ENCODE measurements around the gene BTBD9.

Gene BTBD9

DNA sequence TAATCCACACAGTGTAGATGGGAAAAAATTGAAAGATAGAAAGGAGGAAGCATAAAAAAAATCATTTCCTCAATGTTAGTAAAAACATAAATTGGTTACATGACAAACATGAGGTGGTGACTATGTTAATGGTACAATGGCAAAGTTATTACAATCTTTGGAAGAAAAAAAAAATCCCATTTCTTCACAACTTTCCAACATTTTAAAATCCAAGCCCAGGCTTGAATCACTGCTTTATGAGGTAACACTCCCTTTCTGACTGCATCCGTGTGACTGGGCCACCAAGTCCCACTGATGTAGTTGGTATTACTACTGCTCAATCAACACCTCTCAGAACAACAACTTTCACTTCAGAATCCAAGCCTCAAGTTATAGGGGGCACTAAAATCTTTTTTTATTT lies 160.4 kb downstream of the BTBD9 start:
- Histone ChIP-seq H2BK5ac (ENCODE audit: low read depth, low read length, poor library complexity, severe bottlenecking) (no peak overlapping the region), H3K4me3 (ENCODE audit: insufficient read depth in 1 of 2, low read depth in 1 of 2, low read length in 2 of 2) (no peak overlapping the region)
- 89% methylated on average over 1 of the region's 1 CpG for WGBS

GRCh38 chr6:38477680-38478260 lies 162.0 kb downstream of the BTBD9 start:
- H3K4me2 ChIP-seq (ENCODE audit: low read length, poor library complexity, severe bottlenecking) = no peak overlapping the region
- H2AFZ ChIP-seq (ENCODE audit: low read depth, low read length) = no peak overlapping the region
- H2BK12ac ChIP-seq (ENCODE audit: low read length in 2 of 2) = no peak overlapping the region
- no peak overlapping the region for H3K4ac ChIP-seq (ENCODE audit: low read depth in 1 of 2, low read length in 2 of 2)
- H3K18ac ChIP-seq (ENCODE audit: low read depth in 1 of 2, low read length in 2 of 2) = no peak overlapping the region
- no peak overlapping the region for H3K23ac ChIP-seq (ENCODE audit: low read length in 2 of 2)
- H3K27ac ChIP-seq (ENCODE audit: low read length, poor library complexity, severe bottlenecking) = no peak overlapping the region
- no peak overlapping the region for H3K9ac ChIP-seq (ENCODE audit: low read length)
- no peaks in the 10 kb centered on the region for H3K9me3 ChIP-seq (ENCODE audit: control insufficient read depth, low read length)
- H4K91ac ChIP-seq (ENCODE audit: low read length) = no peak overlapping the region
- H3K14ac ChIP-seq (ENCODE audit: low read length in 2 of 2) = no peak overlapping the region
- H2BK120ac ChIP-seq (ENCODE audit: low read depth, low read length) = no peak overlapping the region
- H4K8ac ChIP-seq (ENCODE audit: low read length) = no peak overlapping the region
- H2AK5ac ChIP-seq (ENCODE audit: low read length, severe bottlenecking) = no peak overlapping the region
- H3K36me3 ChIP-seq (ENCODE audit: control insufficient read depth in 1 of 2, insufficient read depth in 2 of 2, low read depth in 1 of 2, low read length in 2 of 2) = no peaks in the 10 kb centered on the region
- H2BK5ac ChIP-seq (ENCODE audit: low read depth, low read length, poor library complexity, severe bottlenecking) = no peak overlapping the region
- H3K4me1 ChIP-seq (ENCODE audit: control insufficient read depth, insufficient read depth, low read depth, low read length) = no peaks in the 10 kb centered on the region
- no peak for DNase-seq
- peaks cover 5% of the 10 kb centered on the region for H3K79me1 ChIP-seq (replicated peaks; ENCODE audit: low read length, poor library complexity, severe bottlenecking)
- no peaks in the 10 kb centered on the region for H3K27me3 ChIP-seq (ENCODE audit: control insufficient read depth in 1 of 2, insufficient read depth in 1 of 2, low read length in 2 of 2)
- WGBS = 50% methylated on average over 5 of the region's 9 CpGs
- H2BK15ac ChIP-seq (ENCODE audit: low read depth, poor library complexity, severe bottlenecking) = no peak overlapping the region
- H3K4me3 ChIP-seq (ENCODE audit: insufficient read depth in 1 of 2, low read depth in 1 of 2, low read length in 2 of 2) = no peak overlapping the region

More for the DNA sequence above, 160.4 kb downstream of the BTBD9 start:
- H3K27ac ChIP-seq (ENCODE audit: low read length, poor library complexity, severe bottlenecking) = no peak overlapping the region
- H2AFZ ChIP-seq (ENCODE audit: low read depth, low read length) = no peak overlapping the region
- no peaks in the 10 kb centered on the region for H3K9me3 ChIP-seq (ENCODE audit: control insufficient read depth, low read length)
- no peaks in the 10 kb centered on the region for H3K36me3 ChIP-seq (ENCODE audit: control insufficient read depth in 1 of 2, insufficient read depth in 2 of 2, low read depth in 1 of 2, low read length in 2 of 2)
- no peak overlapping the region for H3K9ac ChIP-seq (ENCODE audit: low read length)
- H3K4me1 ChIP-seq (ENCODE audit: control insufficient read depth, insufficient read depth, low read depth, low read length) = no peaks in the 10 kb centered on the region
- H3K14ac ChIP-seq (ENCODE audit: low read length in 2 of 2) = no peak overlapping the region
- no peak overlapping the region for H2BK120ac ChIP-seq (ENCODE audit: low read depth, low read length)
- H3K27me3 ChIP-seq (ENCODE audit: control insufficient read depth in 1 of 2, insufficient read depth in 1 of 2, low read length in 2 of 2) = no peaks in the 10 kb centered on the region
- no peak overlapping the region for H2AK5ac ChIP-seq (ENCODE audit: low read length, severe bottlenecking)
- no peak overlapping the region for H2BK15ac ChIP-seq (ENCODE audit: low read depth, poor library complexity, severe bottlenecking)
- no peak for DNase-seq
- no peak overlapping the region for H3K4me2 ChIP-seq (ENCODE audit: low read length, poor library complexity, severe bottlenecking)
- H4K91ac ChIP-seq (ENCODE audit: low read length) = no peak overlapping the region
- H3K79me1 ChIP-seq (replicated peaks; ENCODE audit: low read length, poor library complexity, severe bottlenecking) = peaks cover 5% of the 10 kb centered on the region
- no peak overlapping the region for H2BK12ac ChIP-seq (ENCODE audit: low read length in 2 of 2)
- no peak overlapping the region for H3K18ac ChIP-seq (ENCODE audit: low read depth in 1 of 2, low read length in 2 of 2)
- no peak overlapping the region for H3K23ac ChIP-seq (ENCODE audit: low read length in 2 of 2)
- no peak overlapping the region for H4K8ac ChIP-seq (ENCODE audit: low read length)
- H3K4ac ChIP-seq (ENCODE audit: low read depth in 1 of 2, low read length in 2 of 2) = no peak overlapping the region

DNA sequence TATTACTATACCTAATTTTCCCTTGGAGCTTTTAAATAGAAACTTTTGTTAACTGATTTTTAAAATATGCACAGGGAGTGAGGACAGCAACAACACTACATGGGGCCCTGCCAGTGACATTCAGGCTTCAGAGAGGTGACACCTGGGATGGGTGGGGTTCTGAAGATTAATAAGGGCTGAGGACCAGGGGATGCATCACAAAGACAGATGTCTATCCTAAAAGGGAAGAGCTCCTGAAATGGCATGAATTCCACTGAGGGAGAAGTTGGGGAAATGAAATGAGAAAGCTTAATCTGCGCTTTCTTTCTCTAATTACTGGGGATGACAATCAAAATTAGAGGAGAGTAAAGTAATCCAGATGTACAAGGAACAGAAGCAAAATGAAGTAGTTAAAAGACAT lies 162.8 kb downstream of the BTBD9 start:
- Histone ChIP-seq H4K91ac (ENCODE audit: low read length) (no peak overlapping the region), H2BK12ac (ENCODE audit: low read length in 2 of 2) (no peak overlapping the region), H3K4me2 (ENCODE audit: low read length, poor library complexity, severe bottlenecking) (no peak overlapping the region), H3K4me1 (ENCODE audit: control insufficient read depth, insufficient read depth, low read depth, low read length) (no peaks in the 10 kb centered on the region), H3K36me3 (ENCODE audit: control insufficient read depth in 1 of 2, insufficient read depth in 2 of 2, low read depth in 1 of 2, low read length in 2 of 2) (no peaks in the 10 kb centered on the region), H3K18ac (ENCODE audit: low read depth in 1 of 2, low read length in 2 of 2) (no peak overlapping the region), H3K14ac (ENCODE audit: low read length in 2 of 2) (no peak overlapping the region), H3K4ac (ENCODE audit: low read depth in 1 of 2, low read length in 2 of 2) (no peak overlapping the region), H3K27ac (ENCODE audit: low read length, poor library complexity, severe bottlenecking) (no peak overlapping the region), H4K8ac (ENCODE audit: low read length) (no peak overlapping the region), H3K79me1 (replicated peaks; ENCODE audit: low read length, poor library complexity, severe bottlenecking) (peaks cover 5% of the 10 kb centered on the region), H2AK5ac (ENCODE audit: low read length, severe bottlenecking) (no peak overlapping the region), H2BK15ac (ENCODE audit: low read depth, poor library complexity, severe bottlenecking) (no peak overlapping the region), H3K9me3 (ENCODE audit: control insufficient read depth, low read length) (no peaks in the 10 kb centered on the region), H3K9ac (ENCODE audit: low read length) (no peak overlapping the region), H3K23ac (ENCODE audit: low read length in 2 of 2) (no peak overlapping the region), H2BK120ac (ENCODE audit: low read depth, low read length) (no peak overlapping the region), H3K27me3 (ENCODE audit: control insufficient read depth in 1 of 2, insufficient read depth in 1 of 2, low read length in 2 of 2) (no peaks in the 10 kb centered on the region), H3K4me3 (ENCODE audit: insufficient read depth in 1 of 2, low read depth in 1 of 2, low read length in 2 of 2) (no peak overlapping the region), H2AFZ (ENCODE audit: low read depth, low read length) (no peak overlapping the region), H2BK5ac (ENCODE audit: low read depth, low read length, poor library complexity, severe bottlenecking) (no peak overlapping the region)
- 92% methylated on average over 1 of the region's 1 CpG for WGBS
- no peak for DNase-seq

- H3K9ac ChIP-seq (ENCODE audit: low read length) = no peak overlapping the region
- H3K36me3 ChIP-seq (ENCODE audit: control insufficient read depth in 1 of 2, insufficient read depth in 2 of 2, low read depth in 1 of 2, low read length in 2 of 2) = no peaks in the 10 kb centered on the region
- no CpG with 5 or more reads among the region's 1 CpG for WGBS
- H3K27me3 ChIP-seq (ENCODE audit: control insufficient read depth in 1 of 2, insufficient read depth in 1 of 2, low read length in 2 of 2) = no peaks in the 10 kb centered on the region
- H3K4me1 ChIP-seq (ENCODE audit: control insufficient read depth, insufficient read depth, low read depth, low read length) = no peaks in the 10 kb centered on the region
- H2BK120ac ChIP-seq (ENCODE audit: low read depth, low read length) = no peak overlapping the region
- peaks cover 6% of the 10 kb centered on the region for H3K79me1 ChIP-seq (replicated peaks; ENCODE audit: low read length, poor library complexity, severe bottlenecking)
- no peak overlapping the region for H3K14ac ChIP-seq (ENCODE audit: low read length in 2 of 2)
- DNase-seq = peak; percentile 9
- no peak overlapping the region for H2BK15ac ChIP-seq (ENCODE audit: low read depth, poor library complexity, severe bottlenecking)
- H2BK12ac ChIP-seq (ENCODE audit: low read length in 2 of 2) = no peak overlapping the region
- no peak overlapping the region for H2AK5ac ChIP-seq (ENCODE audit: low read length, severe bottlenecking)
- no peaks in the 10 kb centered on the region for H3K9me3 ChIP-seq (ENCODE audit: control insufficient read depth, low read length)
- H4K8ac ChIP-seq (ENCODE audit: low read length) = no peak overlapping the region
- no peak overlapping the region for H3K27ac ChIP-seq (ENCODE audit: low read length, poor library complexity, severe bottlenecking)
- no peak overlapping the region for H2AFZ ChIP-seq (ENCODE audit: low read depth, low read length)
- H3K4me3 ChIP-seq (ENCODE audit: insufficient read depth in 1 of 2, low read depth in 1 of 2, low read length in 2 of 2) = no peak overlapping the region
- no peak overlapping the region for H3K18ac ChIP-seq (ENCODE audit: low read depth in 1 of 2, low read length in 2 of 2)
- no peak overlapping the region for H2BK5ac ChIP-seq (ENCODE audit: low read depth, low read length, poor library complexity, severe bottlenecking)
- no peak overlapping the region for H3K4me2 ChIP-seq (ENCODE audit: low read length, poor library complexity, severe bottlenecking)
- H3K23ac ChIP-seq (ENCODE audit: low read length in 2 of 2) = no peak overlapping the region
- no peak overlapping the region for H4K91ac ChIP-seq (ENCODE audit: low read length)
- no peak overlapping the region for H3K4ac ChIP-seq (ENCODE audit: low read depth in 1 of 2, low read length in 2 of 2)
Measured at GRCh38 chr6:38476141-38476540, 163.6 kb downstream of the BTBD9 start.

Measured in mesenchymal stem cell (in vitro differentiated cells and primary cell).